Measurements from ENCODE around the gene ODAD3. TPM values are rescaled to one million over a fixed set of nuclear protein-coding genes. Genes with fewer than 3 reads are reported as not detected.
A peak's percentile ranks its signal among the peaks of the same experiment; 100 is the strongest.

ODAD3 gene
- total RNA-seq, 1 donor from 2014 or later: 1.4 TPM

DNA sequence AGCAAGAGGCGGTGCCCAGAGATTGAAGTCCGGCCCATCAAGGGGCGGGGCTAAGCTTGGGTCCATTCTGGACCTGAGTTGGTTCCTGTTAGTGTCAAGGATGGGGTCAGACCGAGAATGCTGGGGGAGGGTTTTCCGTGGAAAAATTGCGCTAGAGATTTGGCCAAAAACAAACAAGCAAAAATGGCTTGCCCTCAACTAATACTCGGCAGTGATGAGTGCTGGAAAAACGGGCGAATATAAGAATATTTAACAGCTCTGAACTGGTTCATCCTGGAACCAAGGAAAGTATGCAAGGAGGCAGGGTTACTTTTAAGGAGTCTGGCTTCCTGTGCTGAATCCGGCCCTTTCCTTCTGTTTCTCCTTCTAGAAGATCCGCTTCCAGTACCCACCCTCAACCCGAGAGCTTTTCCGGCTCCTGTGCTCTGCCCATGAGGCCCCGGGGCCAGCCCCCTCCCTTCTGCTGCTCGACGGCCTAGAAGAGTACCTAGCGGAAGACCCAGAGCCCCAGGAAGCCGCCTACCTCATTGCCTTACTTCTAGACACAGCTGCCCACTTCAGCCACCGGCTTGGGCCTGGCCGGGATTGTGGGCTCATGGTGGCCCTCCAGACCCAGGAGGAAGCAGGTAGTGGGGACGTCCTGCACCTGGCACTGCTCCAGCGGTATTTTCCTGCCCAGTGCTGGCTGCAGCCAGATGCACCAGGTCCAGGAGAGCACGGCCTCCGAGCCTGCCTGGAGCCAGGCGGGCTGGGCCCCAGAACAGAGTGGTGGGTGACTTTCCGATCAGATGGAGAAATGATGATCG is 59.6 kb downstream of the ODAD3 start:
- DNase-seq (ENCODE audit: low spot score): peak; percentile 78

DNA sequence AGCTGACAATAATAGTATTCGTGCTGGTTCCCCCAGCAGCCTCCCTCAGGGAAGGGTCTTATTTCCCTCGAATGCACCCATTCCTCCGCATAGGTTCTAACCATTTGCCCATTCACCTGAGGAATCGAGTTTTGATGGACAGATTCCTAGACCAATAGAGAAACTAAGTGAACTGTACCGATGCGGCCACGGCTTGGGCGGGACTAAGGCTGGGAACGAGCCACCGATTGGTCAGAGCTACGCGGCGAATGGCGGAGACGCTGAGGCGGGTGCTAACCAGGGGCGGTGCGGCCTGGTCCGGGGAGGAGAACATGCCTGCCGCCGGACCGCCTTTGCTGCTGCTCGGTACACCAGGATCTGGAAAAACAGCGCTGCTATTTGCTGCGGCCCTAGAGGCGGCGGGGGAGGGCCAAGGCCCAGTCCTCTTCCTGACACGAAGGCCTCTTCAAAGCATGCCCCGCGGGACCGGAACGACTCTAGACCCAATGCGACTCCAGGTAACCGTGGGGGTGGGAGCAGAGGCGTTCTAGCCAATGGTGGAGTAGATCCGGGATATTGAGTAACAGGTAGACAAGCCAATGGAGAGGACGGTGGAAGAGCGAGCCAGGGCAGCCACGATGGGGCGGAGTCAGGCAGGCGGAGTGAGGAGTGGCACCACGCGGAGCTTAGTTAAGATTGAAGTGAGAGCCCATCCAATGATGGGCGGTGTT is 60.3 kb downstream of the ODAD3 start, which contains the start of gene SWSAP1:
TSS of gene SWSAP1 (plus strand) at position 234 of the 710 bp plus-strand sequence. CDS start at position 249, 15 bp downstream.
- DNase-seq (ENCODE audit: low spot score): peak; percentile 100

DNA sequence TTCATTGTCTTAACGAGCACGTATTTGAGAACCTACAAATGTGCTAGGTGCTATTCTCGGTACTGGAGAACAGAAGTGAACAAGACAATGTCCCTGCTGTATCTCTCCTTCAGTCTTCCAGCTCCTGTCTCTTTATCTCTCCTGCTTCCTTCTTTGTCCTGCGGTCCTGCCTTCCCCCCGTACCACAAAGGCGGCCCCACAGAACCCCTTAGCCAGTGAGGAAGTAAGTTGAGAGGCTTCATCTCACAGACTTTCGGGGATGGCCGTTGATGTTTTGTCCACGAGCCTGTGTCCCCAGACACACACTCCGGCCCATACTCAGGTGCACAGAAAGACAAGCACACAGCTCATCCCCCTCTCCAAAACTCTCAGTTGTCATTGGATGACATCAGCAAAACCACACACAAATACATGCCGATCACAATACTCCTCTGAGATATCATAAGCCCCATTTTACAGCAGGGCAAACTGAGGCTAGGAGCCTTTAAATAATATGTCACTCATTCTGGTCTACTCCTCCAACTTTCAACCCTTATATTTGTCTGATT is 61.0 kb downstream of the ODAD3 start:
- DNase-seq (ENCODE audit: low spot score): no peak

DNA sequence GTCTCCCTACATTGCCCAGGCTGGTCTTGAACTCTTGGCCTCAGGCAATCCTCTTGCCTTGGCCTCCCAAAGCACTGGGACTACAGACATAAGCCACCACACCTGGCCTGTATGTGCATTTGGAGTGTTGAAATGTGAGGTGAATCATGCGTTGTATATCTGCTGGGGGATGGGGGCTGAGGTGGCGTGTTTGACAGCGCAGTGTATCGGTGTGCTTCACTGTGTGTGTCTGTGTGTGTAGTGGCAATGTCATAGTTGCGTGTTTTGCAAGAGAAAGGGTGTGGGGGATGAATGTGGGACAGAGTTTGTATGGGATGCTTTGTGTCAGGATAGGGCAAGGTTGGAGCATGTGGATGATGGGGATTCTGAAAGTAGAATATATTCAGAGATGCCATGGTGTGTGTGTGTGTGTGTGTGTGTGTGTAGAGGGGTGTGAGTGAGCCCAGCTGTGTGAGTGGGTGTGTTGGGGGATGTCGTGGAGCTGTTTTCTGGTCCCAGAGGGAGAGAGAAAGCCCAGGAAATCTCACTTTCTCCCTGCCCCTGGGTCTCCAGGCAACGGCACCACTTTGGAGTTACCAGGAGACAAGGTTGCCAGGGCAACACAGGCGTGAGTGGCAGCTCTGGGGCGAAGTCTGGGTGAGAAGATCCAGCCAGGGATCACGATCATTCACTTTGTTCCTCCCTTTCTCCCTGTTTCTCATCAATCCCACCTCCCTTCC is 61.6 kb downstream of the ODAD3 start:
- DNase-seq (ENCODE audit: low spot score): peak; percentile 74

DNA sequence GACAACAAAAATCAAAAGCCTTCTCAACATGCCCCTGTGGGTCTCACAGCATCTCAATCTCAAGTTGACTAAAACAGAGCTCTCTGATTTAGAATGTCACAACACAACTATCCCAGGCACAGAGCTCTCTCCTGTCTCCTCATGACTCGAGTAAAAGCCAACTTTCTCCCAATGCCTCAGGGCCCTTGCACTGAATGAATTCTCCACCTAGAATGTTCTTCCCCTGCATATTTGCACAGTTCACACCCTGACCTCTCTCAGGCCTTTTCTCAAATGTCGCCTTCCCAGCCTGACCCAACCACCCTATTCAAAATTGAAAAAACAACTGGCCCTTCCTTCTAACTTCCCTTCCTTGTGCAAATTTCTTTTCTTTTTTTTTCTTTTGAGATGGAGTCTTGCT is 64.2 kb downstream of the ODAD3 start:
- no peak for DNase-seq (ENCODE audit: low spot score)

Other genes with a start within 250 kb of the ODAD3 start
- 331 TPM for gene KANK2, start 237.6 kb downstream of the ODAD3 start, total RNA-seq (ENCODE audit: insufficient read depth, low replicate concordance)
- gene ANGPTL8, start 195.5 kb downstream of the ODAD3 start, total RNA-seq (ENCODE audit: insufficient read depth, low replicate concordance): not detected
- 14.2 TPM for gene DOCK6, start 172.6 kb downstream of the ODAD3 start, total RNA-seq (ENCODE audit: insufficient read depth, low replicate concordance)
- gene TSPAN16, start 139.0 kb downstream of the ODAD3 start, total RNA-seq (ENCODE audit: insufficient read depth, low replicate concordance): not detected
- 22.4 TPM for gene RAB3D, start 95.5 kb downstream of the ODAD3 start, total RNA-seq (ENCODE audit: insufficient read depth, low replicate concordance)
- 49.8 TPM for gene TMEM205, start 88.9 kb downstream of the ODAD3 start, total RNA-seq (ENCODE audit: insufficient read depth, low replicate concordance)
- gene CCDC159, start 88.6 kb downstream of the ODAD3 start, total RNA-seq (ENCODE audit: insufficient read depth, low replicate concordance): 3.4 TPM
- 3.4 TPM for gene PLPPR2, start 79.7 kb downstream of the ODAD3 start, total RNA-seq (ENCODE audit: insufficient read depth, low replicate concordance)
- 0.48 TPM for gene SWSAP1, start 60.5 kb downstream of the ODAD3 start, total RNA-seq (ENCODE audit: insufficient read depth, low replicate concordance)
- gene EPOR, start 50.8 kb downstream of the ODAD3 start, total RNA-seq (ENCODE audit: insufficient read depth, low replicate concordance): 7.9 TPM
- gene RGL3, start 15.8 kb downstream of the ODAD3 start, total RNA-seq (ENCODE audit: insufficient read depth, low replicate concordance): 0.96 TPM
- 182 TPM for gene PRKCSH, start 514 bp upstream of the ODAD3 start, total RNA-seq (ENCODE audit: insufficient read depth, low replicate concordance)
- gene ELAVL3, start 45.9 kb upstream of the ODAD3 start, total RNA-seq (ENCODE audit: insufficient read depth, low replicate concordance): 1.2 TPM
- gene ZNF653, start 70.7 kb upstream of the ODAD3 start, total RNA-seq (ENCODE audit: insufficient read depth, low replicate concordance): 14.7 TPM
- gene ECSIT, start 94.0 kb upstream of the ODAD3 start, total RNA-seq (ENCODE audit: insufficient read depth, low replicate concordance): 43.8 TPM
- gene CNN1, start 103.7 kb upstream of the ODAD3 start, total RNA-seq (ENCODE audit: insufficient read depth, low replicate concordance): 1,035 TPM
- gene ELOF1, start 124.1 kb upstream of the ODAD3 start, total RNA-seq (ENCODE audit: insufficient read depth, low replicate concordance): 8.7 TPM
- 2.6 TPM for gene ACP5, start 142.5 kb upstream of the ODAD3 start, total RNA-seq (ENCODE audit: insufficient read depth, low replicate concordance)
- 25.0 TPM for gene ZNF627, start 162.4 kb upstream of the ODAD3 start, total RNA-seq (ENCODE audit: insufficient read depth, low replicate concordance)